NCI-H1694 treated with DMSO at 0.1 percent for 48 hours (cell line): ENCODE data around the gene STAT3.
"Not testable (repeated sequence)": the region's sequence is repeated elsewhere in the genome, so short reads cannot be mapped to it uniquely, and the experiment has no call there.

Source experiments
- DNase-seq: peaks from one replicate; lab custom pipeline; 2025; lab: John Stamatoyannopoulos, UW

The STAT3 gene

DNA sequence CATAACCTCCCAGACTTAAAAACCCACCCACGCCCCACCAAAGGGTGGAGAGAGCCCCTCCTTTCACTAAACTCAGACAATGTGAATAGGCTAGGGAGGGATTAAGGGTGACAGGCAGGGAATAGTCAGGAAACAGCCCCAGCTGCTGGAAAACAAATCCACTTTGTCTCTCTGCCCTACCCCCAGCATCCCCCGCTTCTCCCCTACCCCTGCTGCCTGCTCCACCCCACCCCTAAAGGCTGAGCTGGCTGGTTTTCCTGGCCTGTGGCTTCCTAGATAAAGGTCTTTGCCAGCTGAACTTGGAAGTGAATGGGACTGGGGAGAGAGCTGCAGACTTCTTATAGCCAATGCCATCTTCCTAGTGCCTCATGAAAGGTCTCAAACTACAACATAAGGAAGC lies 19.8 kb upstream of the STAT3 start:
- DNase-seq, result no peak

DNA sequence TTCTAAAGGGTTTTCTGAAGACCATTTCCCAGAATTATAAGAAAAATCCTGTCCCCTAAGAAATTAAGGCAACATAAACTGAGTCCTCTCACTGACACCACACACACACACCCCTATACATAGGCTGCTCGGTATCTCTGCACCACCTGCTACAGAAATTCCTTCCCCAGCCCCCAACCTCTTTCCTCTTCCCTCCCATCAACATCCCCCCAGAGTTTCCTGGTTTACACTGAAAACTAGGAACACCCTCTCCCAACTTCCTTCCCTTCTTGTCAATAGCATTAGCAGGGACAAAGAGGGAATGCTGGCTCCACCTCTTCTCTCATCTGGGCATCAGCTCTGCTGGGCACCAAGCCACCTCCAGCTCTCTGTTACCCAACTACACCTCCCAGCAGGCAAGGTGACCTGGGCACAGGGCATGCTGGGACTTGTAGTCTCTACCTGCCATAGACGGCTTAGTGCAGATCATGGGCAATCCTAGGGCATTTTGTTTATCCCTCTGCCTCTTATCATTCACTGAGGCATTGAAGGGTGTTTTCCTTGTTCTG lies 19.1 kb upstream of the STAT3 start:
- peak; percentile 93 for DNase-seq

DNA sequence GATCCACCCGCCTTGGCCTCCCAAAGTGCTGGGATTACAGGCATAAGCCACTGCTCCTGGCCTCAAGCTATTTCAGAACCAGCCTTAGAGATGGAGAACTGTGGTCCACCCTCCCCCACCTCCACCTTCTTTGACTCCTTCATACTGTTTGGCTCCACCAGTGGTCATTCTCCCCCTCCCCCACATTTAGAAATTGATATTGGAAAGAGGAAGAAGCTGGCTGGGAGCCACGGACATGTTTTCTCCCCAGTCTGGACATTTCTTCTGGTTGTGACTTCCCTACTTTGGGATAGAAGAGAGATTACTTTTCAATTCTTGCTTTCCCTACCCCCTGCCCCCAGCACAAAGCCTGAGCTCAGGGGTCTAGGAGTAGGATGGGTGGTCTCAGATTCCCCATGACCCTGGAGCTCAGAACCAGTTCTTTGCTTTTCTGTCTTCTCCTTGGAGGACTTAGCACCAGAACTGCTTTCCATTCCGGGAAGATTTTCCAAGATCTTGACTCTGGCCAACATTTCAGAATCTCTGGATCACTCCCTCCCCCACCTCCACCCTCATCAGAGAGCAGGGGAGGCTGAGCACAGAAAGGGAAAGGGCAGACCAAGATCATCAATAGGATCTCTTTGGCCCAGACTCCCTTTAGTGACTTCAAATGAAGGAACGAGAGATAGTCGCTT lies 18.5 kb upstream of the STAT3 start:
- DNase-seq, result no peak

DNA sequence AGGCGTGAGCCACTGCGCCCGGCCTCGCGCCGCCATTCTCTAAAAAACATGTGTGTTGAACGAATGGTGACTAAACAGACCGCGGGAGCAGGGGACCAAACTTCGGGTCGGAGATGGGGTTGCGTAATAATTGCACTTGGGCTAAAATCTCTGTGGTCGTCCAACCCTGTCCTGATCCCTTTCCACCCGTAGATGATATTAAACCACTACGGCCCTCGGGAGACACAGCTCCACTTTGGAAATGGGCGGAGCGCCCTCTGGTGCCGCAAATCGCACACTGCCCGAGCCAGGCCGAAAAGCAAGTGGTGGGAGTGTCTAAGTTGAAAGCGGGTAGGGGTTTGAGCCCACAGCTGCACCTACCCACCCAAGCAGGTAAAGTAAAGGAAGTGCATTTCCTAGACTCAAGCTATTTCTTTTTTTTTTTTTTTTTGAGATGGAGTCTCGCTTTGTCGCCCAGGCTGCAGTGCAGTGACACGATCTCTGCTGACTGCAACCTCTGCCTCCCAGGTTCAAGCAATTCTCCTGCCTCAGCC lies 17.8 kb upstream of the STAT3 start:
- DNase-seq, result peak; percentile 67

DNA sequence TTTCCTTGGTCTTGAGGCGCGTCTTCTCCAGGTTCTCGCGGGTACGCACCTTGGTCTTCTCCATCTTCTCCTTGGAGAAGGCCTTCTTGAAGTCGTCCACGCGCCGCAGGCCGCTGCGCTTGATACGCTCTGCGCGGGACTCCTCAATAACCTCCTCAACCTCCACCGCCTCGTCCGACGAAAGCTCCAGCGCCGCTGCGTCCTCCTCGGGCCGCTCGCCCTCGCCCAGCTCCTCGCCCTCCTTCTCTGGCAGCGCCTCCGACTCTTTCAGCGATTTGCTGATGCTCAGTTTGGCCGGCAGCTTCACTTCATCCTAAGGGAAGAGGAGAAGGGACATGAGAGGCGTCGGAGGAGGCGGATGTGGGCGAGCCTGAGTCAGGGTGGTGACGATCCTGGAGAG lies 16.8 kb upstream of the STAT3 start:
- no peak for DNase-seq

DNA sequence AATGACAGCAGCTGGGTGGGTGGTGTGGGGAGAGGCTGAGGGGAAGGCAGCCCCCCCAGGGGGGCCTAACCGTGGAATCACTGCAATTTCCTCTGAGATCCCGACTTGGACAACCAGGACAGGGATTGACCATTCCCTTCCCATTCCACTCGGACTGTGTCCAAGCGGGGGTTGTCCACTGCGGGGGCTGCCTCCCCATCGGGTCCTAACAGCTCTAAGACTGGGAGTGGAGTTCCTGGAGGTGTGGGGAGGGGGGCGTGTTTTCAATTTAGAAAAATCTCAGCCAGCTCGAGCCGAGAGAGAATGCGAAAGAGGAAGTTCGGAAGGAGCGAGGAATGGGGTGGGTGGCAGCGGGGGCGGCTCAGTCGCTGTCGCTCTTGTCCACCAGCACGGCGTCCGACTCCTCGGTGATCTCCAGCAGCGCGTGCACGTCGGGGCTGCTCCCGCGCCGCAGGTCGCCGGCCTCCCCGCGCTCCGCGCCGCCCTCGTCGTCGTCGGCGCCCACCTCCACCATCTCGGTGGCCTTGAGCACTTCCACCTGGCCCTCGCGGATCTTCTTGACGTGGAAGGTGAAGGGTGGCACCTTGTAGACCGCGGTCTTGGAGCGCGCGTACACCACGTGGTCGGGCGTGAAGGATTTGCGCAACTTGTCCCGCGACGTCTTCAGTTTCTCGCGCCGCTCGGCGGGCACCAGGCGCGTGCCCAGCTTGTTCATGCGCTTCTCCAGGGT lies 16.2 kb upstream of the STAT3 start:
- DNase-seq, result no peak

DNA sequence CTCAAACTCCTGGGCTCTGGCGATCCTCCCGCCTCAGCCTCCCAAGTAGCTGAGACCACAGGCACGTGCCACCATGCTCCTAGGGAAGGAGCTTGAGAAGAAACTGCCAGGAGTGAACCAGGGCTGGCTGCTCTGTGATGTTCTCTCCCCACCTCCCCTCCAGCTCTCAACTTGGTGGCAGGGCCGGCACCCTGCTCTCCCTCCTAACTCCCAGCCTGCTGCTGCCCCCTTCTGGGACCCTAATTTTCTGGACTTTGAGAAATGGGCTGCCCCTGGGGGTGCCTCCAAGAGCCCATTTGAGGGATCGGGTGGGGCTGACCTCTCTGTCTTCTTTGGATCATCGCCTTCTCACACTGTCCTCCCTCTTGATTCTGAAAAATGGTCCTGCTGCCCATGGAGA lies 14.9 kb upstream of the STAT3 start:
- peak; percentile 40 for DNase-seq

DNA sequence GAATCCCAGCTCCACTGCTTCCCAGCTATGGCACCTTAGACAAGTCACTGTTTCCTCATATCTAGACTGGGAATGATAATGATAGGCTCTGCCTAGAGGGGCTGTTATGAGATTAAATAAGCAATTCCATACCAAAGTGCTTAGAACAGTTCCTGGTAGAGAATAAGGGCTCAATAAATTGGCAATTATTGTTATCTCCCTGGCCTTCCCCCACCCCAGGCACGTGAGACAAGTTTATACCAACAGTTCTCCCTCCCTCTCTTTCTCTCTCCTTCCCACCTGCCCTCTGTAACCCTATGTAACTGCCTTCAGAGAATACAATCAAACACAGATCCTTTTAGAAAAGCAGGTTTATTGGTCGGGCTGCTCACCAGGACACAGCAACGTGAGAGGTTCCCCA lies 13.9 kb upstream of the STAT3 start:
- no peak for DNase-seq

DNA sequence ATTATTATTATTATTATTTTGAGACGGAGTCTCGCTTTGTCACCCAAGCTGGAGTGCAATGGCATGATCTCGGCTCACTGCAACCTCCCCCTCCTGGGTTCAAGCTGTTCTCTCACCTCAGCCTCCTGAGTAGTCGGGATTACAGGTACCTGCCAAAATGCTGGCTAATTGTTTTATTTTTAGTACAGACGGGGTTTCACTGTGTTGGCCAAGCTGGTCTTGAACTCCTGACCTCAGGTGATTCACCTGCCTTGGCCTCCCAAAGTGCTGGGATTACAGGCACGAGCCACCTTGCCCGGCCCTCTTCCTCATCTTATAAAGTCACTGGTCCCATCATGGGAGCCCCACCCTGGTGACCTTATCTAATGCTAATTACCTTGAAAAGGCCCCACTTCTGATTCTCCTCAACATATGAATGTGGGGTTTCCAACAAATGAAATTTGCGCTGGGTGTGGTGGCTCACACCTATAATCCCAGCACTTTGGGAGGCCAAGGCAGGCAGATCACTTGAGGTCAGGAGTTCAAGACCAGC lies 12.7 kb upstream of the STAT3 start:
- not testable (repeated sequence) for DNase-seq

DNA sequence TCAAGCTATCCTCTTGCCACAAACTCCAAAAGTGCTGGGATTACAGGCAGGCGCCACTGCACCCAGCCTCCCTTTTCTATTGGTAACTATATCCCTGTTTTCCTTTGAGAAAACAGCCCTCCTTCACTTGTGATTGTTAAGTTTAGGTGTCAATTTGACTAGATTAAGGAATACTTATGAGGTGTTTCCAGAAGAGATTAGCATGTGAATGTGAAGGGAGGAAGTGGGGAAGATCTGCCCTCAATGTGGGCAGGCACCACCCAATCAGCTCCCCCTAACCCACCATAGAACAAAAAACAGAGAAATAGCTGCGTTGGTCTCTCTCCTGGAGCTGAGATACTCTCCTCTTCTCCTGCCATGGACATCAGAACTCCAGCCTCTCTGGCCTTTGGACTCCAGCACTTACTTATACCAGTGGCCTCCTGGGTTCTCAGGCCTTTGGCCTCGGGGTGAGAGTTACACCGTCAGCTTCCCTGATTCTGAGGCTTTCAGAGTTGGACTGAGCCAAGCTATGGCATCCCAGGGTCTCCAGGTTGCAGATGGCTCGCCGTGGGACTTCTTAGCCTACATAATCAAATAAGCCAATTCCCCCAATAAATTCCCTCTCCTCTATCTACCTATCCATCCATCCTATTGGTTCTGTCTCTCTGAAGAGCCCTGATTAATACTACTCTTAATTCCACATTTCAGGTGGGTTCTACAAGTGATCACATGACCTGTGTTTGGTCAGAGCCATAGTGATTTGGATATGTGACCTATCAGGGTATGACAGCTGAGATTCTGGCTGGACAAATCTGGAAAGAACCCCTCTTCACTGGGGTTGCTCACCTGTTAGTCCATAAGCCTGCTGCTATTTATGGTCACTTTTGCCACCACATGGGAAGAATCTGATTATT lies 12.0 kb upstream of the STAT3 start:
- DNase-seq, result no peak

DNA sequence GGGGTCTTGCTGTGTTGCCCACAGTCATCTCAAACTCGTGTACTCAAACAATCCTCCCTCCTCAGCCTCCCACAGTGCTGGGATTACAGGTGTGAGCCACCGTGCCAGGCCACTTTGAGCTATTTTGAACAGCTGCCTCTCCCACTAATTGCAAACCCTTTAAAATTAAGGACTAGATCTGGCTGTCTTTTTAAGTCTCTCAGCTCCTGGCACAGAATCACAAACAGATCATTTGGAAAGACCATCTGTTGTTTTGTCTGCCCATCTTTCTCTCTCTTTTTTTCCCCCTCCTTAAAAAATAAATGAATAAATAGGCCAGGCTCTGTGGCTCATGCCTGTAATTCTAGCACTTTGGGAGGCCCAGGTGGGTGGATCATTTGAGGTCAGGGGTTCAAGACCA lies 10.9 kb upstream of the STAT3 start:
- DNase-seq, result peak; percentile 95

DNA sequence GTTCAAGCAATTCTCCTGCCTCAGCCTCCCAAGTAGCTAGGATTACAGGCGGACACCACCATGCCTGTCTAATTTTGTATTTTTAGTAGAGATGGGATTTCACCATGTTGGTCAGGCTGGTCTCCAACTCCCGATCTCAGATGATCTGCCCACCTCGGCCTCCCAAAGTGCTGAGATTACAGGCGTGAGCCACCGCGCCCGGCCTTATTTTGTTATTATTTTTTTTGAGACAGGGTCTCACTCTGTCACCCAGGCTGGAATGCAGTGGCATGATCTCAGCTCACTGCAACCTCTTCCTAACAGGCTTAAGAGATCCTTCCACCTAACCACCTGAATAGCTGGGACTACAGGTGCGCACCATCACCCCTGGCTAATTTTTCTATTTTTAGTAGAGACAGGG lies 7.4 kb upstream of the STAT3 start:
- not testable (repeated sequence) for DNase-seq

DNA sequence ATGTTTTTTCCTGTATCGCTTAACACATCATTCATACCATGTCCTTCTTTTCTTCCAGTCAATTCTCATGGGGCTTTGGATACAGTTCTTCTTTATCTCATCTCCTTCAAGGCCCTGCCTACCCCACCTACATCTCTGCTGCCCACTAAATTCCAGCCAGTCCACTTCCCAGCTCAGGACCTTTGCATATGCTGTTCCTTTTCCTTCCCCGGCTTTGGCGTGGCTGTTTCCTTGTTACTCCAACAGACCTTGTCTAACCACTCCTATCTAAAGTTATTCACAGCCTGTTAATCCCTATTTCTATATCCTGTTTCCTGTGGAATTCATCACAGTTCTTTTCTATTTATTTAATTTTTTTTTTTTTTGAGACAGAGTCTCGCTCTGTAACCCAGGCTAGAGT lies 6.6 kb upstream of the STAT3 start:
- DNase-seq, result no peak

DNA sequence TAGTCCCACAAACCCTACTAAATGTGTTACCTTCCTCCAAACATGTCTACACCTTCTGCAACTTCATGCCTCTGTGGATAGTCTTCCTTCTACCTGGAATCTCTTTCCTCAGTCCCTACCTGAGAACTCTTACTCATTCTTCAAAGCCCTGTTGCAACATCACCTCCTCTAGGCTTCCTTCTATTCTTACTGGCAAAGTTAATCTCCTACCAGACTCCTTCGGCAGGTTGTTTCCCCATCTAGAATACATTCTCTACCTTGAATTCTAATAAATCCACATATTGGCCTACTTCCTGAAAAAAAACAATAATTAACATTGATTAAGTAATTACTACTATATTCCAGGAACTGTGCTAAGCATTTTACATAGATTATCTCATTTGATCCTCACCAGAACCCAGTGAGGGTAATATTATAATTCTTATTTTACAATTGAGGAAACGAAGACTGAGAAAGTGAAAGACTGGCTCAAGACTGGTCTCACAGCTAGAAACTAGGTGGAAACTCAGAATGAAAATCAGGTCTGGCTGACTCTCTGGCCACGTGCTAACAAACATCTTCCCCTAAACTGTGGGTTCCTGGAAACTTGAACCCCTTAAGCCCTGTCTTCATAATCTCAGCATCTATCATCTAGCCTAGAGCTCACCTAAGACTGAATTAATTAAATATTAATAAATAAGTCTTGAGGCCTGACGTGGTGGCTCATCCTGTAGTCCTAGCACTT lies 4.6 kb upstream of the STAT3 start:
- no peak for DNase-seq

DNA sequence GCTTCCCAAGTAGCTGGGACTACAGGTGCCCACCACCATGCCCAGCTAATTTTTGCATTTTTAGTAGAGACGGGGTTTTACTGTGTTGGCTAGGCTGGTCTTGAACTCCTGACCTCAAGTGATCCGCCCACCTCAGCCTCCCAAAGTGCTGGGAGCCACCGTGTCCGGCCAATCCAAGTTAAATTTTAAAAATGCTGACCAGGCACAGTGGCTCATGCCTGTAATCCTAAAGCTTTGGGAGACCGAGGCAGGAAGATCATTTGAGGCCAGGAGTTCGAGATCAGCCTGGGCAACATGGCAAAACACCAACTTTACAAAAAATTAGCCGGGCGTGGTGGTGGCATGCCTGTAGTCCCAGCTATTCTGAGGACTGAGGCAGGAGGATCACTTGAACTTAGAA lies 3.2 kb upstream of the STAT3 start:
- not testable (repeated sequence) for DNase-seq

DNA sequence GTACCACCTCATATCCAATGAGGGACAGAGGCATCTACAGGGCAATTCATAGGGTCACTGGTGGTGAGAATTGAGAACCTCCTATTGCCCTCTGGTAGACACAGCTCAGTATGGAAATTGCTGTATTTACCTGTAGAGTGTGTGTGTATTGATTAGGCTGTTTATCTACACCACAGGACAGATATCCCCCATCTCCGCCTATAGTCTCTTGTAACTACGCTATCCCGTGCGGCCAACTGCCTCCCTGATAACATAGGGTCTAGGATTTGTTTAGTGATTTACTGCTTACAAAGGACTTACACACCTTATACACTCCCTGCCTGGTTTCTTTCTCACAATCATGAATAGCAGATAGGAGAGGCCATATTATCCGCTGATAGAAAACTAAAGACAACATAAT lies 1.7 kb upstream of the STAT3 start:
- no peak for DNase-seq

DNA sequence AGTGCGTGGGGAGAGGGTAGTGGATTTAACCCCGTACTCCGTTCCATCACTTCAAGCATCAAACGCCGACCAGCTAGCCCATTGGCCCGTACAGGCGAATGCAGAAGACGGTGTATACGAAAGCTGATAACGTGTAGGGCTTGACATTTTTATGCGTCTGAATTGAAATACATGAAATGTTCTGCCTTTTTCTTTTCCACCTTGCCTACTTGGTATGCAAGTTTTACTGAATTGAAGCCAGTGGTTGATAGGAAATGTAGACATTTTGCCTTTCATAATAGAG lies 834 bp upstream of the STAT3 start:
- DNase-seq, result no peak

DNA sequence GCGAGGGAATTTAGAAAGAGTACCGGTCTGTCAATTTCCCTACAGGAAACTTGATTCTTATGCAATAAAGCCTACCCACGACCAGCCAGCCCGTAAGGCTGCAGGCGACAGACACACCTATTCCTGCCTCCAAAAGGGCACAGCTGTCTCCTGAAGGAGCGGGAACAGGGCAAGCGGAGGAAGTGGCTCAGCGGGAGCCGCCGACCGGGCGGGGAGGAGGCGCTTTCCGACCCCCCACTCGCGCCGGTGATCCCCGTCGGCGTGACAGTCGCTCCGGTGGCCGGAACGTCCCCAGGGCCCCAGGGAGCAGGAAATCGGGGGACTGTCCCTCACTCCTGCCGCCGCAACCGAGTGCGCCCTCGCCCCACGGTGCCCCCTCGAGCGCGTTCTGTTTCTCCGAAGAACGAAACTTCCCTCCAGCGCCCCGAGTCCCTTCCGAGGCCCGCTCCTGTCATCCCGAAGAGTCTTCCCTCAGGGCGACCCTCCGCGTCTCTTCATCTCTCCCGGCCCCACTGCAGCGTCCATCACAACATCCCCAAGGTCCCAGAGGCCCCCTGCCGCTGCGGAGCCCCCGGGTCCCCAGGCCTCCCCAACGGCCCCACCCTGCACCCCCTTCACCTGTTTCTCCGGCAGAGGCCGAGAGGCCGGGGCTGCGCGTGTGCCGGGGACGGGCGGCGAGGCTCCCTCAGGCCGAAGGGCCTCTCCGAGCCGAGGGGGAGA lies 421 bp downstream of the STAT3 start:
- no peak for DNase-seq

DNA sequence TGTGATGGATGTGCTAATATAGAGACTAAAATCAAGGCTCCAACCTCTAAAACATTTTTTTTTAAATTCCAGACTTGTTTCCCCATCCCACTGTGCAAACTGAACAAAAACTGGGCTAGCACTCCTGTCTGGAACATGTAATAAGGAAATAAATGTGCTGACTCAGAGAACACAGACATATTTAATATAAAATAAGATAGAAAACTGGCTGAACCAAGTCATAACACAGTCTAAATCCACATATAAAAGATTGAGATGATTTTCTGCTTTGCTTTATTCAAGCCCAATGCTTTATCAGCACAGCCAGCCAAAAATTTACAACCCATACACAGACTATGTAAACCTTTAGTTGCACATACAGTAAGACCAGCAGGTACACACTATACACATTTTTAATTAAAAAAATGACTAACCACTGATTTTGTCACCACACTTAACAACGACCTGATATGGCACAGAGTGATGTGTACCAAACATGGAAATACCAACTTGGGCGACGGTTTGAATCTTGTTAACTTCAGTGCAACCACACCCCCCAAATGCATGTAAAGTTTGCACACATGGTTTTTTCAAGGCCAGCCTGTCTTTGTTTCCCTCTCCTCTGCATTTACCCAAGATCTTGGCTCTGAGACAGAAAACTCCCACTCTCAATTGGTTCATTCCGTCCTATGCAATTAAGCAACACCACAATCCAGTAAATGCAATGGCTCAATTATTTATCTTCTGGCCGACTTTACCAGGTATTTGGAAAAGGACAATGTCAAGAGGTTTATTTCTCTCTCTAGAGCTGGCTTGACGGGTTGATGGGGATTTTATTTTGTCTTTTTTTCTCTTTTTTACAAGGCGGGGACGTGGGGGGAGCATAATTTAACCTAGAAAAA lies 1.2 kb downstream of the STAT3 start:
- no peak for DNase-seq

DNA sequence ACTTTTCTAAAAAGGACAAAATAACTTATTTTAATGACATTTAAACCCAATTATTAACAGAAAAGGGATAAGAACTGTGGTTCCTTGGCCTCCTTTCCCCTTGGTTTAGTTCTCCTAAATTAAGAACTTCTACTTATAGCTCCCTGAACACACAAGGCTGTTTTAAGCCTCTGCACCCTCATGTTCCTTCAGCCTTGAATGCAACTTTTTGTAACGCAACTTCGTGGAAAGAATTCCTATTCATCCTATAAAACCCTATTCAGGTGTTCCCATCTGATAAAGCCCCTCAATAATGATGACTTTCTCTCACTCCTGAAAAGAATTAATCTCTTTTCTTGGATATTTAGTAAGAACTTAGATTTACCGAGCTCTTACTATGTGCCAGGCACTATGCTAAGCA lies 6.3 kb downstream of the STAT3 start:
- DNase-seq, result no peak
